SK-N-SH (cell line): ENCODE measurements around the gene TBC1D2B. TPM values are rescaled to one million over a fixed set of nuclear protein-coding genes. Genes with fewer than 3 reads are reported as not detected.

Experiments used
- CTCF ChIA-PET: fragments of 300-600, 350-600 bp; formaldehyde crosslinking; extraction: SDS; loops from one replicate; lab custom pipeline; 2021; lab: Yijun Ruan, JAX
- POLR2A ChIA-PET: fragments of 350-600 bp; sonication (Branson Sonifier 250); formaldehyde crosslinking; extraction: SDS; loops from one replicate; lab custom pipeline; 2020; ENCODE audit warnings: antibody characterized with exemption, inconsistent platforms; lab: Yijun Ruan, JAX
- DNase-seq: peaks from one replicate; pipeline ENCODE4 v3.0.0; 2012
- H2AFZ ChIP-seq: fragments of 200-600 bp; sonication (generic); 2 replicates; pipeline ENCODE4 v1.8.1; 2016; ENCODE audit warnings: antibody characterized with exemption, mild to moderate bottlenecking, low read depth
- H3F3A ChIP-seq: fragments of 200-600 bp; sonication (generic); replicated peaks from 2 replicates; pipeline ENCODE3; 2016; ENCODE audit warnings: antibody characterized with exemption, mild to moderate bottlenecking; ENCODE audit not compliant: insufficient read depth
- H3K27ac ChIP-seq, 2 experiments: fragments of 200-500 bp in 1 of 2; fragments of 200-600 bp in 1 of 2; sonication (Bioruptor generic) in 1 of 2; sonication (generic), shearing (Covaris generic) in 1 of 2; 2 replicates each; pipeline versions ENCODE4 v1.5.1 to v1.6.1; 2014 to 2016; ENCODE audit warnings: low read depth in 2 of 2, inconsistent platforms in 1 of 2, low read length in 1 of 2, mild to moderate bottlenecking in 1 of 2, mixed read lengths in 1 of 2
- H3K27me3 ChIP-seq: fragments of 200-600 bp; sonication (generic), shearing (Covaris generic); 2 replicates; pipeline ENCODE4 v1.6.1; 2016; ENCODE audit warnings: mixed run types; ENCODE audit not compliant: insufficient read depth
- H3K36me3 ChIP-seq, 2 experiments: fragments of 200-500 bp in 1 of 2; fragments of 200-600 bp in 1 of 2; sonication (Bioruptor generic) in 1 of 2; sonication (generic) in 1 of 2; replicated peaks in 1 of 2; 2 replicates each; pipeline versions ENCODE3 to v1.5.1; 2014 to 2016; ENCODE audit warnings: low read length in 1 of 2, mild to moderate bottlenecking in 1 of 2; ENCODE audit not compliant: insufficient read depth in 2 of 2, control insufficient read depth in 1 of 2
- H3K4me1 ChIP-seq, 2 experiments: fragments of 200-500 bp in 1 of 2; fragments of 200-600 bp in 1 of 2; sonication (Bioruptor generic) in 1 of 2; sonication (generic), shearing (Covaris generic) in 1 of 2; 2 replicates each; pipeline versions ENCODE4 v1.5.1 to v1.6.1; 2014 to 2016; ENCODE audit warnings: low read depth in 1 of 2, low read length in 1 of 2, mixed run types in 1 of 2; ENCODE audit not compliant: insufficient read depth in 2 of 2, control insufficient read depth in 1 of 2
- H3K4me2 ChIP-seq: fragments of 200-600 bp; sonication (generic), shearing (Covaris generic); 2 replicates; pipeline ENCODE4 v1.6.1; 2017; ENCODE audit warnings: mixed run types
- H3K4me3 ChIP-seq, 2 experiments: fragments of 200-500 bp in 1 of 2; fragments of 200-600 bp in 1 of 2; sonication (Bioruptor generic) in 1 of 2; sonication (generic), shearing (Covaris generic) in 1 of 2; 2 replicates each; pipeline versions ENCODE4 v1.5.1 to v1.8.1; 2014 to 2016; ENCODE audit warnings: low read depth in 2 of 2, inconsistent platforms in 1 of 2, low read length in 1 of 2, mild to moderate bottlenecking in 1 of 2, mixed read lengths in 1 of 2, moderate library complexity in 1 of 2
- H3K79me2 ChIP-seq: fragments of 200-600 bp; sonication (generic); 2 replicates; pipeline ENCODE4 v1.8.1; 2017; ENCODE audit warnings: mild to moderate bottlenecking; ENCODE audit not compliant: insufficient read depth
- H3K9ac ChIP-seq: fragments of 200-600 bp; sonication (generic); 2 replicates; pipeline ENCODE4 v1.6.1; 2017; ENCODE audit warnings: mixed run types
- H3K9me2 ChIP-seq: fragments of 200-600 bp; sonication (generic); 2 replicates; pipeline ENCODE4 v1.6.1; 2017; ENCODE audit warnings: mixed run types
- H3K9me3 ChIP-seq: fragments of 200-600 bp; sonication (generic); 2 replicates; pipeline ENCODE4 v1.6.1; 2017; ENCODE audit warnings: mixed run types, mild to moderate bottlenecking, moderate library complexity
- H4K20me1 ChIP-seq: fragments of 200-600 bp; sonication (generic); 2 replicates; pipeline ENCODE4 v1.6.1; 2017; ENCODE audit warnings: mild to moderate bottlenecking, mixed run types; ENCODE audit not compliant: insufficient read depth
- EP300 ChIP-seq, 2 experiments: IDR thresholded peaks; 2 replicates each; pipeline versions ENCODE4 v1.4.0 to v1.6.1; 2012; ENCODE audit warnings: borderline replicate concordance in 1 of 2, low read depth in 1 of 2, low read length in 1 of 2
- EZH2phosphoT487 ChIP-seq: fragments of 200-600 bp; sonication (generic); IDR thresholded peaks from 2 replicates; pipeline ENCODE4 v1.6.1; 2017; ENCODE audit warnings: low read depth, mixed run types, mild to moderate bottlenecking, antibody characterized with exemption, moderate library complexity, borderline replicate concordance
- FOSL2 ChIP-seq: IDR thresholded peaks from 2 replicates; pipeline ENCODE4 v1.4.0; 2012; ENCODE audit warnings: low read depth, mild to moderate bottlenecking, moderate library complexity, borderline replicate concordance
- GABPA ChIP-seq: IDR thresholded peaks from 2 replicates; pipeline ENCODE4 v1.4.0; 2012; ENCODE audit warnings: low read depth, mild to moderate bottlenecking
- GATA2 ChIP-seq: sonication (generic); formaldehyde crosslinking; IDR thresholded peaks from 2 replicates; pipeline ENCODE4 v1.5.0; 2020; ENCODE audit warnings: mild to moderate bottlenecking, missing genetic modification reagents
- MEF2A ChIP-seq: IDR thresholded peaks from 2 replicates; pipeline ENCODE4 v1.4.0; 2012; ENCODE audit warnings: low read depth, borderline replicate concordance
- NFIC ChIP-seq: IDR thresholded peaks from 2 replicates; pipeline ENCODE4 v1.4.0; 2012; ENCODE audit warnings: borderline replicate concordance
- PBX3 ChIP-seq: IDR thresholded peaks from 2 replicates; pipeline ENCODE4; 2012
- POLR2AphosphoS5 ChIP-seq: IDR thresholded peaks from 2 replicates; pipeline ENCODE4 v1.6.1; 2012; ENCODE audit warnings: low read depth, low read length
- RAD21 ChIP-seq: IDR thresholded peaks from 2 replicates; pipeline ENCODE4 v1.6.1; 2012; ENCODE audit warnings: mild to moderate bottlenecking, low read length
- TAF1 ChIP-seq: IDR thresholded peaks from 2 replicates; pipeline ENCODE4 v1.6.1; 2012; ENCODE audit warnings: low read depth, mild to moderate bottlenecking, low read length, moderate library complexity, borderline replicate concordance
- TEAD4 ChIP-seq: IDR thresholded peaks from 2 replicates; pipeline ENCODE4 v1.4.0; 2012; ENCODE audit warnings: mild to moderate bottlenecking, borderline replicate concordance; ENCODE audit not compliant: insufficient read depth
- YY1 ChIP-seq: IDR thresholded peaks from 2 replicates; pipeline ENCODE4 v1.4.0; 2012; ENCODE audit warnings: low read depth, mild to moderate bottlenecking
- WGBS: methylation state at CpG from one replicate; pipeline ENCODE4 v1.1.6; 2017; ENCODE audit warnings: low lambda C conversion rate; 5-methylcytosine and 5-hydroxymethylcytosine counted together
- polyA plus RNA-seq, 3 experiments: library from polyadenylated mRNA; depleted of rRNA; stranded (reverse); fragments of >200 nt; gene quantifications; 2 replicates each; pipeline ENCODE4 v1.2.3, GENCODE V29; 2012

Gene TBC1D2B
- polyA plus RNA-seq, 1 of the 3 experiments (the other 2 are of a cell fraction): 19.0 TPM

- Histone ChIP-seq H3K4me3 (no peak overlapping the region), H3F3A (peaks cover 37% of the 10 kb centered on the region), H3K4me2 (peak overlapping the region; percentile 42; the same call in 1 of the 2 replicates), H3K36me3 (peaks cover 0 to 7% of the 10 kb centered on the region in 2 experiments), H3K27me3 (no peaks in the 10 kb centered on the region), H2AFZ (no peak overlapping the region), H3K9me2 (no peaks in the 10 kb centered on the region), H3K9me3 (no peaks in the 10 kb centered on the region), H3K9ac (no peak overlapping the region), H4K20me1 (peaks cover 4% of the 10 kb centered on the region; the same call in 1 of the 2 replicates), H3K4me1 (peaks cover 45% of the 10 kb centered on the region in 2 experiments), H3K27ac (peak overlapping the region in 1 of 2 experiments; percentile 31; a peak in 1 of 4 replicates), H3K79me2 (peaks cover 87% of the 10 kb centered on the region)
- TF ChIP-seq GATA2 (CRISPR knock-in tag) (no peak), GABPA (no peak), POLR2AphosphoS5 (no peak), YY1 (no peak), TEAD4 (no peak), EZH2phosphoT487 (no peak)
- ChIA-PET CTCF (interaction anchor here (0.7 to 3.5 kb wide), 3 partner anchors 35 to 114 kb away, joined by 3 to 9 read pairs (median 4); no protein-coding TSS in a partner anchor), POLR2A (no interaction called here)
- 92% methylated on average over 5 of the region's 5 CpGs for WGBS
- DNase-seq: no peak
These were observed 4.3 kb downstream of the TBC1D2B start for GRCh38 chr15:78073046-78073787.

- no peaks in the 10 kb centered on the region for H3K9me3 ChIP-seq
- no peaks in the 10 kb centered on the region for H3K27me3 ChIP-seq
- H3K9ac ChIP-seq: no peak overlapping the region
- peak overlapping the region; percentile 42; the same call in 1 of the 2 replicates for H3K4me2 ChIP-seq
- H3K4me1 ChIP-seq: peaks cover 54% of the 10 kb centered on the region in 2 experiments
- TF ChIP-seq TAF1 (no peak), EP300 (IDR thresholded peaks at IDR 0.05; ENCODE audit: borderline replicate concordance in 1 of 2, low read depth in 1 of 2, low read length in 1 of 2) (no peak), PBX3 (no peak), RAD21 (no peak), FOSL2 (no peak), MEF2A (no peak), GABPA (no peak), NFIC (no peak)
- ChIA-PET CTCF (interaction anchor here (0.7 to 5.7 kb wide), 4 partner anchors 36 to 113 kb away, joined by 3 to 39 read pairs (median 6); no protein-coding TSS in a partner anchor), POLR2A (no interaction called here)
- peak overlapping the region; percentile 18 to 31; a peak in 2 of 4 replicates for H3K27ac ChIP-seq
- peaks cover 0 to 7% of the 10 kb centered on the region in 2 experiments for H3K36me3 ChIP-seq
- H3F3A ChIP-seq: peaks cover 40% of the 10 kb centered on the region
- no peak overlapping the region for H2AFZ ChIP-seq
- no peaks in the 10 kb centered on the region for H3K9me2 ChIP-seq
- no peak for DNase-seq
- H3K79me2 ChIP-seq: peaks cover 94% of the 10 kb centered on the region
- H4K20me1 ChIP-seq: peaks cover 11% of the 10 kb centered on the region
- WGBS: 83% methylated on average over 5 of the region's 9 CpGs
- no peak overlapping the region for H3K4me3 ChIP-seq
These were observed 5.2 kb downstream of the TBC1D2B start for GRCh38 chr15:78072080-78072892.
